Left ventricle myocardium superior (tissue), 1 donor: ENCODE results near the gene IKZF3. TPM values are rescaled to one million over a fixed set of nuclear protein-coding genes. Genes with fewer than 3 reads are reported as not detected.
"Not testable (repeated sequence)": the region's sequence is repeated elsewhere in the genome, so short reads cannot be mapped to it uniquely, and the experiment has no call there.

Source experiments
- ATAC-seq: fragments of 200-7000 bp; cut with Tn5 transposase; one replicate; pipeline ENCODE4 v1.9.1; 2020; ENCODE audit warnings: mild to moderate bottlenecking, moderate library complexity
- DNase-seq: peaks from one replicate; pipeline ENCODE4 v3.0.0-alpha.2; 2020
- intact Hi-C: fragments of 100-400 bp; cut with micrococcal nuclease; formaldehyde crosslinking; loops from one replicate; pipeline ENCODE4 v1.11.0; 2022
- total RNA-seq: library from RNA; stranded (reverse); fragmentation: NEBNext Ultra II Directional; extraction: Animal tissue kit (Norgen Biotek cat#: 25700); gene quantifications from one replicate; pipeline ENCODE4 v1.2.1, GENCODE V29; 2021
- donor health status: DM: no; HTN: yes; CAD: no; lungs with severe emphysema.

The IKZF3 gene
- total RNA-seq, 1 donor from 2014 or later = 0.42 TPM

DNA sequence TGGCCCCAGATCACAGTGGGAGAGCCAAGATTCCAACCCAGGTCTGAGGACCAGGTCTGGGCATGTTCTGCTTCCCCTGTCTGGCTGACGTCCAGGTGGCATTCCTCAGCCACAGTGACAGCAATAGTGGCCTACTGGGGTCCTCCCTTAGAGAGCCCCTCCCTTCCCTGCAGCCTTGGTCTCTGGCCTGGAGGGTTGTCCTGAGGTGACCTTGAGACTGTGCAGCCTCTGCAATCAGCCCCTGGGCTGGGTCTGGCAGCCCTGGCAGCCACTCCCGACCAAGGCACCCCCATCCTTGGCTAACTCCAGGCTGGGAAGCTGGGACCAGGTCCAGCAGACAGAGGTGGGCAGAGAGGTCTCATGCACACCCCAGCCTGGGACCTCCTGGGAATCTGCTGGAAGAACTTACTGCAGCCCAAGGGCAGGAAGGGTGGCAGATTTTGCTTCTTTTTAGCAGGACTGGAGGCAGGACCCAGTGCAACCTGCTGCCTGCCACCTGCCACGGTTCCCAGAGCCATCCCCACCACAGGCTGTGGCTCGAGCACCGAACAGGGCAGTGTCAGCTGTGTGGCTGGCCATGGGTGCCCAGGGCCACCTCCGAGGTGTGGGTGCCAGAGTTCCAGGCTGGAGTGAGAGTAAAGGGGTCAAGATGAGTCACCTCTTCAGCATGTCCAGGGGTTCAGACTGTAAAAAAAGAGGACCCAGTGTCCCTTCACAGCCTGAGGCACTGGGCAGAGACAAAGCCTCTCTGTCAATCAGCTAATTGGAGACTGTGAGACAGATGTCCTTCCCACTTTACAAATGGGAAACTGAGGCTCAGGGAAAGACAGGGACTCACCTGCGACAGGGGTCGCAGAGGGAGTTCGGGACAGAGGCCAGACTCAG lies 113.7 kb downstream of the IKZF3 start:
- DNase-seq = peak; percentile 69
- peak; percentile 47 for ATAC-seq
- intact Hi-C loops = loop anchor here (5.0 kb wide), 1 partner anchor 128 kb away; no protein-coding TSS in a partner anchor

GRCh38 chr17:39748444-39749034 lies 115.6 kb downstream of the IKZF3 start:
- DNase-seq, intact Hi-C loops, ATAC-seq: not testable (repeated sequence)

- intact Hi-C loops = no loop called here
- ATAC-seq = no peak
- no peak for DNase-seq
Observed at GRCh38 chr17:39747745-39748144, 116.4 kb downstream of the IKZF3 start.

GRCh38 chr17:39746145-39746461 lies 118.0 kb downstream of the IKZF3 start:
- intact Hi-C loops = no loop called here

GRCh38 chr17:39745335-39746144 lies 118.6 kb downstream of the IKZF3 start:
- intact Hi-C loops = no loop called here
- DNase-seq (peak; percentile 18), ATAC-seq (no peak)

More at GRCh38 chr17:39746145-39746461, 118.0 kb downstream of the IKZF3 start:
- DNase-seq = peak; percentile 11
- ATAC-seq = no peak

- intact Hi-C loops = no loop called here
- DNase-seq (peak; percentile 25), ATAC-seq (no peak)
Observed at GRCh38 chr17:39744836-39745215, 119.3 kb downstream of the IKZF3 start.

DNA sequence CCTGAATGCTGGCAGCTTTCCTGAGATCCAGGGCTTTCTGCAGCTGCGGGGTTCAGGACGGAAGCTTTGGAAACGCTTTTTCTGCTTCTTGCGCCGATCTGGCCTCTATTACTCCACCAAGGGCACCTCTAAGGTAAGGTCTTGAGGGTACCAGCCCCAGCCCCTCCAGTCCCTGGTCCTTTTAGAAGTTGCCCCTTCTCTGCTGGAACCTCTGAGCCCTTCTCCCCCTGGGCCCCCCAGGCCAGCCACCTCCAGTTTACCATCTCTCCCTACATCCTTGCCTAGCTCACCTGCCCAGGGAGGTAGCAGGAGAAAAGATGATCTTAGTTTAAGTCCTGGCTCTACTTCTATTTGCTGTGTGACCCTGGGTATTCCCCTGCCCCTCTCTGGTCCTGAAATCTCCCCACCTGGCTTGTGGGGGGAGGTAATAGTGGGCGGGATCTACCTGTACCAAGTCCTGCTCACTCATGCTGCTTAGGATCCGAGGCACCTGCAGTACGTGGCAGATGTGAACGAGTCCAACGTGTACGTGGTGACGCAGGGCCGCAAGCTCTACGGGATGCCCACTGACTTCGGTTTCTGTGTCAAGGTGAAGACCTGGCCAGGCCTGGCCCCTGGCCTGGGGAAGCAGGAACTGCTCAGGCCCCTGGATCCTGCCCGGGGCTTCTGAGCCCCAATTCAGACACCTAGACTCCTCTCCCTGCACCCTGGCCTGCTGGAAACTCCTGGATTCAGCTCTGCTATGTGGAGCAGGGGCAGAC lies 119.9 kb downstream of the IKZF3 start:
- ATAC-seq = no peak
- intact Hi-C loops = no loop called here
- DNase-seq = peak; percentile 13

DNA sequence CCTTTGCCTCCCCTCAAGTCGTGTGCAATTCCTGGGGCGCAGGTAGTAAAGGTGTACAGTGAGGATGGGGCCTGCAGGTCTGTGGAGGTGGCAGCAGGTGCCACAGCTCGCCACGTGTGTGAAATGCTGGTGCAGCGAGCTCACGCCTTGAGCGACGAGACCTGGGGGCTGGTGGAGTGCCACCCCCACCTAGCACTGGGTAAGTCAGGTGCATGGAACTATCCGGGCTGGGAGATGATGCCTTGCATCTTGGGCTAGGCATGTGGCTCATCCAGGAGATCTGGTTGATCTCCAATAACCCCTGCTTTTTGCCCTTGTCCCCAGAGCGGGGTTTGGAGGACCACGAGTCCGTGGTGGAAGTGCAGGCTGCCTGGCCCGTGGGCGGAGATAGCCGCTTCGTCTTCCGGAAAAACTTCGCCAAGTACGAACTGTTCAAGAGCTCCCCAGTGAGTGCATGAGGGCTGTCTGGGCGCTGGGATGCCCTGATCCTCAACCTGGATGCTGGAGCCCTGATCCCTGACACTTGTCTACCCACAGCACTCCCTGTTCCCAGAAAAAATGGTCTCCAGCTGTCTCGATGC lies 121.2 kb downstream of the IKZF3 start:
- ATAC-seq = no peak
- peak; percentile 20 for DNase-seq
- intact Hi-C loops = no loop called here

- intact Hi-C loops = no loop called here
- ATAC-seq (no peak), DNase-seq (peak; percentile 15)
Observed at GRCh38 chr17:39742126-39742855, 121.8 kb downstream of the IKZF3 start.

DNA sequence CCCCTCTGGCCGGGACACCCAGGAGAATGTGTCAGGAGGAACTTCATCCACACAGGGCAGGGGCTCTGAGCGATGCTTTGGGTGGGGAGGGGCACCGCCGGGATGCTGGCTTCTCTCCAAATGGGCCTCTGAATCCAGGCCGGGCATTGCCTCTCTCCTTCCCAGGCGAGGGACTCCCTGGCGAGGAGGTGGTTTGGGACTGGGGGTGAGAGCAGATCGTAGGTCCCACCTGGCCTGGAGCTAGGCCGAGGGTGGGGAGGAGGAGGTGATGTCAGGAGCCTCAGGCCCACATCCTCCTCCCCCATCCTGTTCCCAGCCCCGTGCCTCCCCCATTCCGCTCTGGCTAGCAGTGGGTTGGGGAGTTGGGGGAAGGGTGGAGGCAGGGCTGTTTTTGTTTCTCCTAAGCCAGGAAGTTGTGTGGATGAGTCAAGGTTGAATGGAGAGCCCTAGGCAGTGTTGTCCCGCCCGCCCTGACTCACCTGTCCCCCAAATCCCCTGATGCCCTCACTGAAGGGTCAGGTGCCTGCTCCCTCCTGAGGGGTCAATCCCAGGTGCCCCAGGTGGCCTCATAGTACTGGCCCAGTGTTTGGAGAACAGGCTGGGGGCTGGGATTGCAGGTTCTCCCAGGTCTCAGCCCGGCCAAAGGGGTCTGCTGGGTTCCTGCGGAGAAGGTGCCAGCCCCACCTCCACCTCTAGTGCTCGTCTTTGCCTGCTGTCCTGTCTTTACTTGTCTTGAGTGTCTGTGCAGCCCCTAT lies 123.6 kb downstream of the IKZF3 start:
- ATAC-seq = no peak
- intact Hi-C loops = no loop called here
- DNase-seq = peak; percentile 18

- ATAC-seq = no peak
- intact Hi-C loops = no loop called here
- peak; percentile 15 for DNase-seq
Observed at GRCh38 chr17:39739885-39740356, 124.2 kb downstream of the IKZF3 start.

GRCh38 chr17:39738983-39739884 lies 124.9 kb downstream of the IKZF3 start:
- ATAC-seq (no peak), DNase-seq (peak; percentile 30)
- intact Hi-C loops = no loop called here

GRCh38 chr17:39738568-39738901 lies 125.6 kb downstream of the IKZF3 start:
- DNase-seq (peak; percentile 24), ATAC-seq (peak; percentile 7)
- intact Hi-C loops = no loop called here

DNA sequence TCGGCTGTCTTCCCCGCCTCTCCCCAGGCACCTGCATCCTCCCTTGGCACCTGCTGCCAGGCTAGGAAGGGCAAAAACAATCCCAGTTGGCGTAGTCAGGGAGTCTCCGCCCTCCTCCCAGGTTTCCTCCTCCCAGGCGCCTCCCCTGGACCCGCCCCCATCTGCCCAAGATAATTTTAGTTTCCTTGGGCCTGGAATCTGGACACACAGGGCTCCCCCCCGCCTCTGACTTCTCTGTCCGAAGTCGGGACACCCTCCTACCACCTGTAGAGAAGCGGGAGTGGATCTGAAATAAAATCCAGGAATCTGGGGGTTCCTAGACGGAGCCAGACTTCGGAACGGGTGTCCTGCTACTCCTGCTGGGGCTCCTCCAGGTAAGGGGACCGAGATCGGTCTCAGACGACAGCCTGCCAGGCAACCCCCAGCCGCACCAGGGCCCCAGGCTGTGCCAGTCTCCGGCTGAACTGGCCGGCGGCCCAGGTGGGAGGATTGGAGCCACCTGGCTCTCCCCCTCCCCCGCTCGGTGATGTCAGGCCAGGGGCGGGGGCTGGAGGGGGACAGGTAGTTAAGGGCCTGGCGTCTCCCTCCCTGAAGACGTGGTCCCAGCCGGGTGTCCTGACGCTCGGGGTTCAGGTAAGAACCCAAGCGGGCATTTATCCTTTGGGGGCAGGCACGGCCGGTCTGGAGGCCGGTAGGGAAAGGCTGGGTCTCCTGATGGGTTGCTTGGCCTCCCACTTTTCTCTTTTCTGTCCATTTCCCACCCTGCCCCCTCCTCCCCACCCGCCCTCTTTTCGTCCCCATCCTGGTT lies 126.1 kb downstream of the IKZF3 start, which contains the start of gene GRB7:
Gene GRB7 (plus strand): TSS at position 179 of the 808 bp plus-strand sequence. CDS start 4,364 bp downstream, outside the sequence.
- DNase-seq (peak; percentile 64), ATAC-seq (peak; percentile 65)
- intact Hi-C loops = no loop called here

DNA sequence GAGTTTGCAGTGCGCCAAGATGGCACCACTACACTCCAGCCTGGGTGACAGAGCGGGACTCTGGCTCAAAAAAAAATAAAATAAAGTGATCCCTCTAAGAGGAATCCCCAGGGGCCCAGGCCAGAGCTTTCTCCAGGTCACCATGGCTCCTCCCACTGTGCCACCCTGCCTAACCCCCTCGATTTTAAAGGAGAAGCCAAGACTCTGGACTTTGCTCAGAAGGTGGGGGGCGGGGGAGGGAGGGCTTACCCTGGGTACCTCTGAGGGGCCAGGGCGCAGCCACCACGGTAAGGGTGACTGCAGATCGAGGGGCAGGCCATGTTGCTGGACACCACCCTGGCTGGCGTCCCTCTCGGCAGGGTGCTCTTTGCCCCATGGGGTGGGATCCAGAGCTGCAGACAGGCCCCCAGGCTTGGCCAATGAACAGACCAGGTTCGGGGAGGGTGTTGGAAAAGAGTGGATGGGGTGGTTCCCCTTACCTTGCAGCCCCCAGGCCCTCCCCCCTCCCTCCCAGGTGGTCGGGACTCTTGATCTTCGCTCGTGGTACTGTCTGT lies 126.8 kb downstream of the IKZF3 start:
- ATAC-seq (no peak), DNase-seq (no peak)
- intact Hi-C loops = no loop called here
